Measurements from ENCODE around the gene NLK. TPM values are rescaled to one million over a fixed set of nuclear protein-coding genes. Genes with fewer than 3 reads are reported as not detected.

NLK gene
- total and polyA plus RNA-seq, 2 of the 4 experiments (the other 2 are of a cell fraction), result 15.3 to 23.3 TPM

DNA sequence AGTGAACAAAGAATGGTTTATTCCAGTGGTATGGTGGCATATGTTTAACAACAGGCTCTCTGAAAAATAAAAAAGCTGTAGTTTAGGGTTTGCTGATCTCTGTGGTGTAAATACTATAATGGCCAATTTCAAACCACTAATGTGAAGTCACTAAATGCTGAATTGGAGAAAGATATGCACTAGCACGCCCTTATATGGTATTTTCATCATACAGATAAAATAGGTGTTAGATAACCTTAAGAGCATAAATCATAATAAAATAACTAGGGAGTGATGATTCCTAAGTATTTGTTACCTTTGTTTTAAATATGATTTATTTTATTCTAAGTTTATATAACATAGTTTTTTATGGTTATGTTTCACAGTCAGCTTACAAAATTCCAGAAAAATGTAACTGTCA is 17.2 kb downstream of the NLK start:
- no TSS peak for BruUV-seq (replicated peaks)
- ATAC-seq (ENCODE audit: low read depth) (no peak), DNase-seq (no peak)
- Histone ChIP-seq H2BK5ac (ENCODE audit: low read depth, low read length, poor library complexity, severe bottlenecking) (peak overlapping the region; percentile 56), H3K9me3 (ENCODE audit: control insufficient read depth, insufficient read depth, low read length) (no peaks in the 10 kb centered on the region), H2AK9ac (replicated peaks; ENCODE audit: low read depth, low read length, poor library complexity) (no peak overlapping the region), H4K5ac (ENCODE audit: low read depth, low read length) (no peak overlapping the region), H3K56ac (ENCODE audit: extremely low read depth, insufficient read depth, low read length) (no peak overlapping the region), H3K9ac (ENCODE audit: low read depth, low read length) (no peak overlapping the region), H3K9me1 (ENCODE audit: insufficient read depth, low read length) (peaks cover 4% of the 10 kb centered on the region; the same call in 1 of the 2 replicates), H3K79me1 (ENCODE audit: low read depth in 1 of 2, low read length in 2 of 2) (peaks cover 2 to 77% of the 10 kb centered on the region in 2 experiments), H3K14ac (replicated peaks; ENCODE audit: low read depth, low read length) (no peak overlapping the region), H4K91ac (ENCODE audit: insufficient read depth, low read depth, low read length) (no peak overlapping the region), H2BK15ac (ENCODE audit: low read depth, low read length) (no peak overlapping the region), H2AK5ac (ENCODE audit: low read depth, low read length) (no peak overlapping the region), H3K4ac (ENCODE audit: low read depth, low read length) (no peak overlapping the region), H3K18ac (ENCODE audit: low read depth, low read length) (no peak overlapping the region), H3K4me2 (ENCODE audit: low read depth, low read length) (no peak overlapping the region), H2BK120ac (ENCODE audit: low read depth, low read length) (no peak overlapping the region), H3K27ac (ENCODE audit: insufficient read depth, low read length) (peak overlapping the region; percentile 38; the same call in 1 of the 2 replicates), H3K4me3 (ENCODE audit: insufficient read depth, low read depth, low read length) (no peak overlapping the region), H3K23ac (ENCODE audit: low read depth, low read length) (no peak overlapping the region), H3K36me3 (ENCODE audit: control insufficient read depth, insufficient read depth, low read length) (no peaks in the 10 kb centered on the region), H4K8ac (ENCODE audit: low read depth in 2 of 2, low read length in 2 of 2) (no peak overlapping the region), H2BK20ac (ENCODE audit: low read depth, low read length) (no peak overlapping the region), H3K27me3 (ENCODE audit: control insufficient read depth, insufficient read depth, low read length) (no peaks in the 10 kb centered on the region), H2AFZ (replicated peaks; ENCODE audit: low read length, poor library complexity) (no peak overlapping the region), H3K4me1 (ENCODE audit: control insufficient read depth, insufficient read depth, low read length) (peaks cover 5% of the 10 kb centered on the region), H4K20me1 (ENCODE audit: insufficient read depth, low read length) (peaks cover 59% of the 10 kb centered on the region)
- intact Hi-C loops (cut with micrococcal nuclease), result no loop called here
- dilution Hi-C loops (cut with HindIII; ENCODE audit: low sequenced_read_pairs, unreplicated experiment), result no loop called here
- no CpG with 5 or more reads among the region's 1 CpG for WGBS, 2 experiments (ENCODE audit: extremely low coverage in 2 of 2, insufficient read length in 1 of 2)
- in situ Hi-C loops (cut with MboI; ENCODE audit: low sequenced_read_pairs), result no loop called here
- ChIA-PET POLR2A (ENCODE audit: unreplicated experiment) (no interaction called here), CTCF (no interaction called here)
- TF ChIP-seq RAD21 (IDR thresholded peaks at IDR 0.05; ENCODE audit: low read length) (no peak), BHLHE40 (IDR thresholded peaks at IDR 0.05; ENCODE audit: low read depth, low read length) (no peak)

Measured in IMR-90 (cell line).